GM18508 (cell line): ENCODE measurements around the gene HDLBP.

Experiments used
- ATAC-seq: cut with Tn5 transposase; IDR thresholded peaks from one replicate; pipeline ENCODE4 v1.9.1; 2021; ENCODE audit warnings: moderate number of reproducible peaks; ENCODE audit not compliant: insufficient read depth, unreplicated experiment

The HDLBP gene

GRCh38 chr2:241234066-241234790 is 81.2 kb downstream of the HDLBP start:
- no peak for ATAC-seq

GRCh38 chr2:241232736-241233575 is 82.5 kb downstream of the HDLBP start:
- no peak for ATAC-seq

GRCh38 chr2:241230435-241230834 is 85.0 kb downstream of the HDLBP start:
- no peak for ATAC-seq

GRCh38 chr2:241229563-241230401 is 85.7 kb downstream of the HDLBP start:
- ATAC-seq = no peak

DNA sequence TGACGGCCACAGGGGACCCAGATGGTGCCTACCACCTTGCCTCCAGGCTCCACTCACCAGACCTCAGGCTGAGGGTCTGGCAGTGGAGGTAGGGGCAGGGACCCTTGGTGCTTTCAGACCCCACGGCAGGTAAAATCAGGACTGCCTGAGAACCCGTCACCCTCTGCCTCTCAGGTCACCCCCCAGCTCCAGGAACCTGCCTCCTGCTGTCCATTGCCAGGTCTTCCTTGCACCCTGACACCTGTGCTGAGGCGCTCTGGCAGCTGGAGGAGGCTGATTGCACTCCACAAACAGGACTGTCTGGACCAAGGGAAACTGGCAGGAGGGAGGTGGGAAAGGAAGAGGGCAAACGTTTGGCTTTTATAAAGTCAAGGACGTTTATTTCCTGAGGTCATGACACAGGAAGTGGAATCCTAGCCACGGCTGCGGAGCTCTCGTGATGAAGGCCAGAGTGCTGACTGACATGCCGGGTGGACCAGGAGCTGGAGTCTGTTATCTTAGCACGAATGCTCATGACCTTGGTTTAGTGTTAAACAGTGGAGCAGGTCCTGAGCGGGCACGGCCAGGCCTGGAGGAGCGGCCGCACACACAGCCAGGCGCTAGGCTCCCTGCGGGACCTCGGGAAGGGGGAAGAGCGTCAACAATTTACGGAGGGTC is 86.5 kb downstream of the HDLBP start:
- no peak for ATAC-seq

DNA sequence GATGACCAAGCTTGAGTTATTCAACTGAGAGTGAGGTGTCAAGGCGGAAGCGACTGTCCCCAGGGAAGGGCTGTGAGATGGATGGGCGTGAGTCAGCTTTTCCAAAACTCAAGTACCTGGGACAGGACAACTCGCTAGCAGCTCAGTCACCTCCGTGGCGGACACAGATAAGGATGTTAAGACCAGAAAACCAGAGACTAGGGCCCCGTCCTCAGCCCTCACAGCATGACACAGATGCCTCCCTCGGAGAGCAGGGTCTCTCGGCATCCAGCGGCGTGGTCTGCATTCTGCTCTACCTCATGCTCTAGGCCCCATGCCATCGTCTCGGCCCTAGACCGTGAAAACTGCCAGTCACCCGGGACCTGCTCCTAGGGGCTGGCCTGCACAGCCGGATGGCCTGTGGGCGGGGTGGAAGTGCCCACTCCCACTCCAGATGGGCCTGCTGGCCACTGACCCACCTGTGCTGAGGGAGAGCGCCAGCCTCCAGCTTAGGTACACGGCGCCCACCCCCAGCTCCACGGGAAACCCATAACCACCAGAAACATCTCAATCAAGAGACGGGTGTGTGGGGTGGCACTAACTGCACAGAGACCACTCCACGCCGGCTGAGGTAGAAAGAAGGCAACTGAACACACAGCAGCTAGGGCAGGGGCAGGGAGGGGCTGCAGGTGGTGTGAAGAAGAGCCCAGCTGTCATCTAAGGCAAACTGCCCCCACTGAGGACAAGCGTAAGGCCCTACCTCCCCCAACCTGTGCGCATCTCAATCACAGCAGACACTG is 87.2 kb downstream of the HDLBP start:
- no peak for ATAC-seq

DNA sequence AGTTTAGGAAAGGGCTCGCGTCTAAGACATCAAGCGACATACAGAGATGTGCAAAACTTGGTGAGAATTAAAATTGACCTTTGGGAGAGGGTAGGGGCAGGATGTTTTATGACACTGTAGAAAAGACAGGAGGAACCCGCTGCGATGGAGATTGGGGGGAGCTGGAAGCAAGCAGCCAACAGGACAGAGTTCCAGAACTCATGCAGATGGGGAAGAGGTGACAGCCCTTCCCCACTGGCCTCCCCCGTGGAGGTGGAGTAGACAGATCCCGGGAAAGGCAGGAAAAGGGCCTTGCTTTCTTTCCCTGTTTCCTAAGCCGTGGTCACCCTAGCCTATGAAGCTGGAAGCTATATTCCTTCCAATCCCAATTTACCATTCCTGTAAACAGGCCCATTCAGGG is 87.9 kb downstream of the HDLBP start:
- ATAC-seq = no peak

- no peak for ATAC-seq
Observed at GRCh38 chr2:241226723-241227572, 88.5 kb downstream of the HDLBP start.

GRCh38 chr2:241225983-241226382 is 89.5 kb downstream of the HDLBP start:
- ATAC-seq = no peak

DNA sequence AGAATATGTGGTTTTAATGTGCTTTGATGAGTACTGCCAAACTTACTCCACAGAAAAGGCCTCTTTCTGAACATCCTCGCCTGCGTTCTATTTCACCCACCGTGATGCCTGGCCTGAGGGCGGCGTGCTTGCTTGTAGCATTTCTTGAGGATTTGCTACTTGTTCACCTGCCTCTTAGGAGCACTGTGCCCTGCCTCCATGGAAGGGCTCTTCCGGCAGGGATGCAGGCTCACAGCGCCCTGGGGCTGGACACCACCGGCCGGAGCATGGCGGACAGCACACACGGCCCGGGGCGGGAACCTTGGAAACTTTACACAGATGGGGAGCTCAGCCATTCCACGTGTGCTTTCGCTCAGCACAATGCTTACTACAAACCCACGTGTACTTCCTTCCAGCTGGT is 89.9 kb downstream of the HDLBP start:
- no peak for ATAC-seq

DNA sequence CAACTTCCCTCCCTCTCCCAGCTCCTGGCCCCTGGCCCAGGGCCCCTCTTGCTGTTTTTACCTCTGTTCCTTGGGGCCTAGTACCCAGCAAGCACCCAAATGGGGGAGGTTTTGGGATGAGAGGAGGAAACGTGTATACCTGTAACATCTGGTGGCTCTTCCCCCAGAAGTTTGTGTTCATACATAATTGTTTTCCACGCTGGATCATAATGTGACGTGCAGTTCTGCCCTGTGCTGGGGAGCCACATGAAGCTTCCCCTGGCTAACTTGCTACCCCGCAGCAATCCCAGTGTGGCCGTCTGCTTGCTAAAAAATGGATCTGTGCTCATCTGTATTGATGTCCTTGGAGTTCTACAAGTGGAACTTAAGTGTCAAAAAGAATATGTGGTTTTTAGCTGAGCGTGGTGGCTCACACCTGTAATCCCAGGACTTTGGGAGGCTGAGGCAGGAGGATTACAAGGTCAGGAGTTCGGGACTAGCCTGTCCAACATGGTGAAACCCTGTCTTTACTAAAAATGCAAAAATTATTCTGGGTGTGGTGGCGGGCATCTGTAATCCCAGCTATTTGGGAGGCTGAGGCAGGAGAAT is 90.5 kb downstream of the HDLBP start:
- no peak for ATAC-seq

- ATAC-seq = no peak
Observed at GRCh38 chr2:241224018-241224850, 91.2 kb downstream of the HDLBP start.

DNA sequence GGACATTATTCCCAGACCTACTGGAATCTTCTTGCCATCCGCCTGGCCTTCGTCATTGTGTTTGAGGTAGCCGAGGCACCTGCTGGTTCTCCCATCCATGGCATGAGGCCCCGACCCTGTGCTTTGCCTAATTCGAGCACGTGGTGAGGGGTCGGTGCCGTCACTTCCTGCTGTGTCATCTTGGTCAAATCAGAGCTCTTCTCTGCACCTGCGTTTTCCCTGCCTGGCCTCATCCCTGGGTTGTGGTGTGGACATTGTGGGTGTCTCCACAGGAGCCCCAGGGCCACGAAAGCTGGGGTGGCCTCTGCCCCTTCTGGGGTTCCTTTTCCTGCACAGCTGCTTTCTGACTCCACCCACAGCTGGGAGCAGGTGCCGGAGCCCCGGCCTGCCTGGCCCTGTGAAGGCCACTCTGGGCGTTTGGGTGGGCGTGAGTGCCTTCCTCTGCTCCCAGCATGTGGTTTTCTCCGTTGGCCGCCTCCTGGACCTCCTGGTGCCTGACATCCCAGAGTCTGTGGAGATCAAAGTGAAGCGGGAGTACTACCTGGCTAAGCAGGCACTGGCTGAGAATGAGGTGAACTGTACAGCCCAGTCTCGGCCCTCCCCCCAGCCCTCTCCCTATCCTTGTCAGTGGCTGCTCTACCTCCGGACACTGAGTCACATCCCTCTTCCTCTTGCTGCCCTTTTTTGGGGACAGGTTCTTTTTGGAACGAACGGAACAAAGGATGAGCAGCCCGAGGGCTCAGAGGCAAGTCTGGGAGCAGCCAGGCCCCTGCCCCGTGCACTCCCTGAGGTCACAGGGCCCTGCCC is 92.1 kb downstream of the HDLBP start:
- no peak for ATAC-seq

DNA sequence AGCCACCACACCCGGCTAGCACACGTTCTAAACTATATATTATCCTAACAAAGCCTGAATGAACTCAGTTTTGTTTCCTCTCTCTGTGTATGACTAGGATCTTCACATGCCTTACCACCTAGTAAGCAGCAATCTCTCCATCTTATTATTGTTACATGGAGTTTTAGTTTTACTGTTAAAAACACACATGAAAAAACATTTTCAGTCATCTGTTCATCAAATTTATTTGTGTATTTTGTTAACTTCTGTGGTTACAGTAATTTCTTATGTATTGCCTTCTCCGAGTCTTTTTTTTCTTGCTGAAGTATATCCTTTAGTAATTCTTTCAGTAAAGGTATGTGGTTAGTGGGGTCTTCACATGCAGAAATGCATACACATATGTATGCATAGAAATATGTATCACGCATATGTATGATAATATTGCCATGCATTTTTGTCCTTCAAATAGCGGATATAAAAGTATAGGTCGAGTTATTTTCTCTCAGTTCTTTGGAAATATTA is 95.6 kb downstream of the HDLBP start:
- no peak for ATAC-seq

DNA sequence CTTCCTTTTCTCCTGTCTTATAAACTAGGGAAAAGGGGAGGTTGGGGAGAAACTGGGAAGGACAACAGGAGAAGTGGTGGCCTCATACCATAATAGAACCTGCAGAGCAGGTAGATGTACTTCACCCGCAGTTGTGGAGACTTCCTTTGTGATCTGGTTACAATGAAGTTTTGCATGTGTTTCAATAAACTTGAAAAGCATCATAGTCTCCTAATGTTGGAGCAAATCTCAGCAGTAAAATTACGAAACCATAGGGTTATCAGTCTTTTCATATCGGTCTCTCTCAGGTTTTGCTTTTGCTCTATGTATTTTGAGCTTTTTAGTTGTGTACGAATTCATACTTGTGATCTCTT is 96.5 kb downstream of the HDLBP start:
- ATAC-seq = no peak

DNA sequence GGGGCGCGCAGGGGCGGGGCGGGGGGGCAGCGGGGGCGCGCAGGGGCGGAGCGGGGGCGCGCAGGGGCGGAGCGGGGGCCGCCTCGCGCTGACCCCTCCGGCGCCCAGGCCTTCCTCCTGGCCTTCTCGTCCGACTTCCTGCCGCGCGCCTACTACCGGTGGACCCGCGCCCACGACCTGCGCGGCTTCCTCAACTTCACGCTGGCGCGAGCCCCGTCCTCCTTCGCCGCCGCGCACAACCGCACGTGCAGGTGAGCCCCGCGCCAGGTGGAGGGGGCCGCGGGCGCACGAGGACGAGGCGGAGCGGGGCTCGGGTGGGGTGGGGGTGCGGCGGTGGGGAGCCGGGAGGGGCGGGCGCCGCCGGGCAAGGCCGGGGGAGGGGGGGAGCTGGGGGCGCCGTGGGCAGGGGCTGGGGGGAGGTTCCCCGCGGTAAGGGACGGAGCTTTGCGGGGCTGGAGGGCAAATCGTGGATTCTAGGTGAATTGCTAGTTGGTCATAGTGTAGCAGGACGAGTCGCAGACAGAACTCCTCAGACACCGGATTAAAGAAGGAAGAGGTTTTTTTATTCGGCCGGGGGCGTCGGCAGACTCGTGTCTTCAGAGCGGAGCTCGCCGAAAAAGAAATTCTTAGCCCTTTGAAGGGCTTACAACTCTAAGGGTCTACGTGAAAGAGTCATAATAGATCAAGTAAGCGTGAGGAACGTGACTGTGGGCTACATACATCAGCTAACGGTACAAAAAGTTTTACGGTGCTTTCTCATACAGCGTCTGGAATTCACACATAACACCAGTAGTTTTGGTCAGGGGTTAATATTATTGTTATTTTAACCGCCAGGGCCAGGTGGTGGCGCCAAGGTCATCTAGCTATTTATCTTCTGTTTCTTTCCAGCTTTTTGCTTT is 97.1 kb downstream of the HDLBP start:
- ATAC-seq = no peak
